ENCODE data around the gene BMP8A.

DNA sequence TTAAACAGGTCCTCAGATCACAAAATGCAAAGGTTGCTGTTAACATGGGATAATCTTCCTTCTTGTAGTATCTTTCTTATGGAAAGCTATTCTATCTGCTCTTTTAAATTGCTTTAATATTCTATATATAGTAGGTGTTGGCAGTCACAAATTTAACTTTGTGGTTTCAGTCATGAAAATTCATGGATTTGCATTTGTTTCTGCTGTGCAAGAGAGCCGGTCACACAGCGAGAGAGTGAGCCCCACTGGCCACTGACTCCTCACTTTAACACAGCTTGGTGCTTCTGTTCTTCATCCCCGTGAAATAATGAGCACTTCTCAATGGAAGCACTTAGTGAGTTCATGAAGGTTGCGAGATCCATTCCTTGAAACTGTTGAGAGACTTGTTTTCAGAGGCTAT lies 18.1 kb upstream of the BMP8A start:
- TF ChIP-seq, protein P1, sequence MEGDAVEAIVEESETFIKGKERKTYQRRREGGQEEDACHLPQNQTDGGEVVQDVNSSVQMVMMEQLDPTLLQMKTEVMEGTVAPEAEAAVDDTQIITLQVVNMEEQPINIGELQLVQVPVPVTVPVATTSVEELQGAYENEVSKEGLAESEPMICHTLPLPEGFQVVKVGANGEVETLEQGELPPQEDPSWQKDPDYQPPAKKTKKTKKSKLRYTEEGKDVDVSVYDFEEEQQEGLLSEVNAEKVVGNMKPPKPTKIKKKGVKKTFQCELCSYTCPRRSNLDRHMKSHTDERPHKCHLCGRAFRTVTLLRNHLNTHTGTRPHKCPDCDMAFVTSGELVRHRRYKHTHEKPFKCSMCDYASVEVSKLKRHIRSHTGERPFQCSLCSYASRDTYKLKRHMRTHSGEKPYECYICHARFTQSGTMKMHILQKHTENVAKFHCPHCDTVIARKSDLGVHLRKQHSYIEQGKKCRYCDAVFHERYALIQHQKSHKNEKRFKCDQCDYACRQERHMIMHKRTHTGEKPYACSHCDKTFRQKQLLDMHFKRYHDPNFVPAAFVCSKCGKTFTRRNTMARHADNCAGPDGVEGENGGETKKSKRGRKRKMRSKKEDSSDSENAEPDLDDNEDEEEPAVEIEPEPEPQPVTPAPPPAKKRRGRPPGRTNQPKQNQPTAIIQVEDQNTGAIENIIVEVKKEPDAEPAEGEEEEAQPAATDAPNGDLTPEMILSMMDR (IDR thresholded peaks at IDR 0.05), result no peak
- no peak for TF ChIP-seq POLR2A (IDR thresholded peaks at IDR 0.05)
- TF ChIP-seq POLR2AphosphoS5 (IDR thresholded peaks at IDR 0.05), result no peak
- TF ChIP-seq EP300 (IDR thresholded peaks at IDR 0.05), result no peak

All from sigmoid colon (tissue), 4 donors.